Liver (tissue), 3 donors: Measurements from ENCODE around the gene BCL2L13.

Source experiments
- ATF3 ChIP-seq: IDR thresholded peaks from 2 replicates; pipeline ENCODE4 v1.6.1; 2016; ENCODE audit warnings: antibody characterized with exemption
- FOXA1 ChIP-seq: IDR thresholded peaks from 2 replicates; pipeline ENCODE4 v1.6.1; 2016; ENCODE audit warnings: antibody characterized with exemption
- HNF4A ChIP-seq, 2 donors: conservative IDR thresholded peaks; 2 replicates each; pipeline ENCODE4 v1.6.1; 2016; ENCODE audit warnings: antibody characterized with exemption in 2 of 2, mild to moderate bottlenecking in 2 of 2
- MAX ChIP-seq: IDR thresholded peaks from 2 replicates; pipeline ENCODE4 v1.6.1; 2016; ENCODE audit warnings: antibody characterized with exemption
- NR2F2 ChIP-seq: IDR thresholded peaks from 2 replicates; pipeline ENCODE4 v1.6.1; 2016; ENCODE audit warnings: antibody characterized with exemption
- RAD21 ChIP-seq, 2 donors: IDR thresholded peaks; 2 replicates each; pipeline ENCODE4 v1.6.1; 2016; ENCODE audit warnings: antibody characterized with exemption in 2 of 2, mild to moderate bottlenecking in 2 of 2
- REST ChIP-seq: IDR thresholded peaks from 2 replicates; pipeline ENCODE4 v1.6.1; 2016; ENCODE audit warnings: antibody characterized with exemption, mild to moderate bottlenecking
- RXRA ChIP-seq, 2 donors: IDR thresholded peaks; 2 replicates each; pipeline ENCODE4 v1.6.1; 2017 to 2018; ENCODE audit warnings: antibody characterized with exemption in 2 of 2, mild to moderate bottlenecking in 1 of 2
- SP1 ChIP-seq: IDR thresholded peaks from 2 replicates; pipeline ENCODE4 v1.6.1; 2018; ENCODE audit warnings: antibody characterized with exemption, mild to moderate bottlenecking
- TAF1 ChIP-seq: conservative IDR thresholded peaks from 2 replicates; pipeline ENCODE4 v1.6.1; 2016; ENCODE audit warnings: antibody characterized with exemption, mild to moderate bottlenecking
- YY1 ChIP-seq: IDR thresholded peaks from 2 replicates; pipeline ENCODE4 v1.6.1; 2016; ENCODE audit warnings: antibody characterized with exemption, mild to moderate bottlenecking
- TF ChIP-seq, protein P1 (sequence below): fragments of 150-350 bp; IDR thresholded peaks from 2 replicates; pipeline ENCODE4 v1.5.1; 2017; ENCODE audit warnings: improper control_type of control experiment, low read depth, low read length; ENCODE audit not compliant: missing input control
- donor health status: healthy.
- donor health status: healthy.

DNA sequence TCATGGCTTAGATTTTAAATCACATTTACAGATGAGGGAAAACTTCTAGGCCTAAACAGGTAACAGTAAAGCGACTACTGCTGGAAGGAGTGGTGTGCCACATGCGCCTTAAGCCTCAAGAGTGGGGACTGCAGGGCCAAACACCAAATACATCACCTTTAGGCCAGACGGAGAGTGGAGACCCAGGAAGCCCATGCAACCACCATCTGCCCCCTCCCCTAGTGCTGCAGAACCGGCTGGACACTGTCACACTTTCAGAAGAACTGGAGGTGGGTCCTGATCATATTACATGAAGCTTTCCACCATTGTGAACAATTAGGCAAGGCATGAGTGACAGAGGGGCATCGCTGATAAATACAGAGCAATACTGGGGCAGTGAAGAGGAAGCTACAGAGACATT is 46.4 kb upstream of the BCL2L13 start:
- TF ChIP-seq, protein P1, sequence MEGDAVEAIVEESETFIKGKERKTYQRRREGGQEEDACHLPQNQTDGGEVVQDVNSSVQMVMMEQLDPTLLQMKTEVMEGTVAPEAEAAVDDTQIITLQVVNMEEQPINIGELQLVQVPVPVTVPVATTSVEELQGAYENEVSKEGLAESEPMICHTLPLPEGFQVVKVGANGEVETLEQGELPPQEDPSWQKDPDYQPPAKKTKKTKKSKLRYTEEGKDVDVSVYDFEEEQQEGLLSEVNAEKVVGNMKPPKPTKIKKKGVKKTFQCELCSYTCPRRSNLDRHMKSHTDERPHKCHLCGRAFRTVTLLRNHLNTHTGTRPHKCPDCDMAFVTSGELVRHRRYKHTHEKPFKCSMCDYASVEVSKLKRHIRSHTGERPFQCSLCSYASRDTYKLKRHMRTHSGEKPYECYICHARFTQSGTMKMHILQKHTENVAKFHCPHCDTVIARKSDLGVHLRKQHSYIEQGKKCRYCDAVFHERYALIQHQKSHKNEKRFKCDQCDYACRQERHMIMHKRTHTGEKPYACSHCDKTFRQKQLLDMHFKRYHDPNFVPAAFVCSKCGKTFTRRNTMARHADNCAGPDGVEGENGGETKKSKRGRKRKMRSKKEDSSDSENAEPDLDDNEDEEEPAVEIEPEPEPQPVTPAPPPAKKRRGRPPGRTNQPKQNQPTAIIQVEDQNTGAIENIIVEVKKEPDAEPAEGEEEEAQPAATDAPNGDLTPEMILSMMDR: no peak
- TF ChIP-seq NR2F2: no peak
- TF ChIP-seq TAF1: no peak
- no peak for TF ChIP-seq YY1
- TF ChIP-seq MAX: no peak
- no peak for TF ChIP-seq HNF4A (conservative IDR thresholded peaks at IDR 0.05)
- TF ChIP-seq FOXA1: no peak
- no peak for TF ChIP-seq SP1
- TF ChIP-seq REST: no peak
- no peak for TF ChIP-seq RAD21 (IDR thresholded peaks at IDR 0.05)
- TF ChIP-seq RXRA (IDR thresholded peaks at IDR 0.05): no peak
- no peak for TF ChIP-seq ATF3
